K562 (cell line): ENCODE data around the gene RHEBL1. TPM values are rescaled to one million over a fixed set of nuclear protein-coding genes. Genes with fewer than 3 reads are reported as not detected.

Experiments used
- ARID1B ChIP-seq: fragments of 450-650 bp; IDR thresholded peaks from 2 replicates; pipeline ENCODE4 v1.6.1; 2016; ENCODE audit warnings: antibody characterized with exemption, mild to moderate bottlenecking, inconsistent platforms
- BRCA1 ChIP-seq, 2 experiments: fragments of 450-650 bp in 1 of 2; sonication (generic) in 1 of 2; formaldehyde crosslinking in 1 of 2; IDR thresholded peaks; 2 replicates each; pipeline versions ENCODE4 v1.5.0 to v1.6.1; 2017 to 2020; ENCODE audit warnings: mild to moderate bottlenecking in 1 of 2, missing genetic modification reagents in 1 of 2
- E2F4 ChIP-seq: sonication (generic); formaldehyde crosslinking; IDR thresholded peaks from 2 replicates; pipeline ENCODE4 v1.8.0; 2022; ENCODE audit warnings: mild to moderate bottlenecking, low read depth, missing genetic modification reagents
- GTF2E2 ChIP-seq: fragments of 200-800 bp; sonication (Bioruptor generic); IDR thresholded peaks from 2 replicates; pipeline ENCODE4 v1.6.1; 2016; ENCODE audit warnings: missing genetic modification characterization, missing compliant biosample characterization
- MXI1 ChIP-seq: IDR thresholded peaks from 2 replicates; pipeline ENCODE4 v1.6.1; 2011; ENCODE audit warnings: low read depth, mild to moderate bottlenecking, improper control_type of control experiment, low read length
- polyA plus RNA-seq, 8 experiments: library from polyadenylated mRNA; depleted of rRNA in 4 of 8; stranded (reverse) in 5 of 8; unstranded in 3 of 8; fragments of >200 nt; fragmentation: Nextera tagmentation in 2 of 8; fragmentation: Illumina TruSeq in 1 of 8; extraction: Ambion mirVana in 2 of 8; extraction: Trizol in 1 of 8; gene quantifications; 2 replicates each; pipeline versions ENCODE4 v1.2.1 to v1.2.3, GENCODE V29; 2011 to 2014; ENCODE audit warnings: inconsistent platforms in 1 of 8, missing spikeins in 1 of 8
- total RNA-seq, 7 experiments: library from RNA; depleted of rRNA in 6 of 7; stranded (reverse); fragments of >200 nt in 6 of 7; fragmentation: Illumina TruSeq in 2 of 7; extraction: Trizol in 2 of 7; gene quantifications; 2 replicates each; pipeline versions ENCODE4 v1.2.1 to v1.2.3, GENCODE V29; 2011 to 2021; ENCODE audit warnings: low replicate concordance in 1 of 7
- TF ChIP-seq, protein P1 (sequence below): fragments of 200-400 bp; formaldehyde crosslinking; IDR thresholded peaks from 2 replicates; pipeline ENCODE4 v1.6.1; 2017; ENCODE audit warnings: mild to moderate bottlenecking, low read depth, low read length, moderate library complexity

Gene RHEBL1
- total and polyA plus RNA-seq, 9 of the 15 experiments (the other 6 are each of a cell fraction or from before 2014, with no cell fraction given) = 4.3 to 36.1 (median 8.2) TPM

DNA sequence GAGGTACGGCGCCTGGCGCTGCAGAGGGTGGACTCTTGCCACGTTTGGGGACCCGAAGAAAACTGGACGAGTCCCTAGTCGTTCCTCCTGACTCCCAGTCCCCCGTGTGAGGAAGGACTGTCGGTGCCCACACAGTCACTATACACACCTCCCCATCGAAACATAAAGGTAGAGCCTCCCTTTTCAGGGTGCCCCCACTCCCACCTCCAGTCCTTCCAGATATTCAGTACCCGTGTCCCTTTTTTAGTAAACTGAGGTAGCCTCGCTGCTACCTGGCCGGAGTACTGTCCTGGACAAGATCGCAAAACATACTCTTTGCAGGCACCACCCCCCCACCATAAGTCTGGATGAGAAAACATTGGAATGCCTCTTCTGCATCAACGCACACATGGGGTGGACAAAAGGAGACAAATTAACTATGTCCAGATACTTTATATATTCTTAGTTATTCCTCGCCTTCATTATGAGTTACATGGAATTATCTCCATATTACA is 8.6 kb downstream of the RHEBL1 start (continued):
- TF ChIP-seq, protein P1, sequence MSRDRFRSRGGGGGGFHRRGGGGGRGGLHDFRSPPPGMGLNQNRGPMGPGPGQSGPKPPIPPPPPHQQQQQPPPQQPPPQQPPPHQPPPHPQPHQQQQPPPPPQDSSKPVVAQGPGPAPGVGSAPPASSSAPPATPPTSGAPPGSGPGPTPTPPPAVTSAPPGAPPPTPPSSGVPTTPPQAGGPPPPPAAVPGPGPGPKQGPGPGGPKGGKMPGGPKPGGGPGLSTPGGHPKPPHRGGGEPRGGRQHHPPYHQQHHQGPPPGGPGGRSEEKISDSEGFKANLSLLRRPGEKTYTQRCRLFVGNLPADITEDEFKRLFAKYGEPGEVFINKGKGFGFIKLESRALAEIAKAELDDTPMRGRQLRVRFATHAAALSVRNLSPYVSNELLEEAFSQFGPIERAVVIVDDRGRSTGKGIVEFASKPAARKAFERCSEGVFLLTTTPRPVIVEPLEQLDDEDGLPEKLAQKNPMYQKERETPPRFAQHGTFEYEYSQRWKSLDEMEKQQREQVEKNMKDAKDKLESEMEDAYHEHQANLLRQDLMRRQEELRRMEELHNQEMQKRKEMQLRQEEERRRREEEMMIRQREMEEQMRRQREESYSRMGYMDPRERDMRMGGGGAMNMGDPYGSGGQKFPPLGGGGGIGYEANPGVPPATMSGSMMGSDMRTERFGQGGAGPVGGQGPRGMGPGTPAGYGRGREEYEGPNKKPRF = no peak
- no peak for TF ChIP-seq ARID1B
- TF ChIP-seq E2F4 (CRISPR knock-in tag) = no peak
- no peak for TF ChIP-seq BRCA1 (IDR thresholded peaks at IDR 0.05)
- TF ChIP-seq BRCA1 (CRISPR knock-in tag; IDR thresholded peaks at IDR 0.05) = 0 out of 2 replicates have a peak, but pooled peaks have one; percentile 38
- no peak; the same call in 1 of the 2 replicates for TF ChIP-seq GTF2E2 (tag)
- no peak for TF ChIP-seq MXI1
